Measurements from ENCODE around the gene PDE7B. TPM values are rescaled to one million over a fixed set of nuclear protein-coding genes. Genes with fewer than 3 reads are reported as not detected.

PDE7B gene
- total and polyA plus RNA-seq, 2 of the 13 experiments (the other 11 are each of a cell fraction or from before 2014, with no cell fraction given), result not detected

GRCh38 chr6:136086686-136087085 is 235.2 kb downstream of the PDE7B start:
- no TSS peak for BruUV-seq (replicated peaks)
- H3K36me3 ChIP-seq (replicated peaks in 1 of 2; ENCODE audit: control insufficient read depth in 1 of 2, insufficient read depth in 2 of 2, low read length in 2 of 2), result no peaks in the 10 kb centered on the region
- H3K4me2 ChIP-seq (ENCODE audit: low read depth, low read length), result no peak overlapping the region
- H3K9ac ChIP-seq (ENCODE audit: insufficient read depth, low read depth, low read length), result no peak overlapping the region
- no peak overlapping the region for H2AFZ ChIP-seq (ENCODE audit: low read length)
- no peak overlapping the region for H3K4me3 ChIP-seq (replicated peaks in 1 of 3; ENCODE audit: insufficient read depth in 1 of 3, low read depth in 2 of 3, low read length in 3 of 3)
- H3K9me3 ChIP-seq (ENCODE audit: low read length), result no peaks in the 10 kb centered on the region
- ChIA-PET POLR2A (no interaction called here), CTCF (ENCODE audit: low intra/inter-chr PET ratio, low total read pairs) (no interaction called here)
- no peaks in the 10 kb centered on the region for H3K27me3 ChIP-seq (ENCODE audit: control insufficient read depth in 1 of 2, insufficient read depth in 2 of 2, low read length in 2 of 2)
- intact Hi-C loops (cut with micrococcal nuclease; ENCODE audit: unreplicated experiment) (no loop called here), in situ Hi-C loops (cut with HindIII; ENCODE audit: extremely low pct_ligation_motif_present, low pct_unique_long_range_greater_than_20kb) (no loop called here)
- H3K4me1 ChIP-seq (ENCODE audit: insufficient read depth, low read length), result peaks cover 15% of the 10 kb centered on the region
- H3K27ac ChIP-seq (ENCODE audit: extremely low read length, insufficient read depth, low read length), result no peak overlapping the region
- FAIRE-seq (no peak), DNase-seq (ENCODE audit: low spot score) (no peak), ATAC-seq (no peak)
- H4K20me1 ChIP-seq (ENCODE audit: insufficient read depth, low read length), result no peaks in the 10 kb centered on the region
- no peak for TF ChIP-seq HINFP (CRISPR knock-in tag; IDR thresholded peaks at IDR 0.05; ENCODE audit: low read depth)
- no peak for TF ChIP-seq POLR2AphosphoS2 (IDR thresholded peaks at IDR 0.05; ENCODE audit: low read depth, low read length)
- no peak for TF ChIP-seq TAF1 (CRISPR knock-in tag; IDR thresholded peaks at IDR 0.05)
- TF ChIP-seq TEAD2 (CRISPR knock-in tag; IDR thresholded peaks at IDR 0.05), result no peak
- no peak for TF ChIP-seq CENPX (CRISPR knock-in tag; IDR thresholded peaks at IDR 0.05)
- TF ChIP-seq ZNF589 (CRISPR knock-in tag; conservative IDR thresholded peaks at IDR 0.05), result no peak
- no peaks in the 10 kb centered on the region for H3K79me2 ChIP-seq (ENCODE audit: insufficient read depth, low read length)
- 59% methylated on average over 8 of the region's 8 CpGs for WGBS (ENCODE audit: low lambda C conversion rate)

- CTCF ChIA-PET (ENCODE audit: low intra/inter-chr PET ratio, low total read pairs), result no interaction called here
- DNase-seq (ENCODE audit: low spot score) (no peak), FAIRE-seq (no peak), ATAC-seq (no peak)
- in situ Hi-C loops (cut with HindIII; ENCODE audit: extremely low pct_ligation_motif_present, low pct_unique_long_range_greater_than_20kb), result no loop called here
- Histone ChIP-seq H3K9ac (ENCODE audit: insufficient read depth, low read depth, low read length) (no peak overlapping the region), H2AFZ (ENCODE audit: low read length) (no peak overlapping the region), H4K20me1 (ENCODE audit: insufficient read depth, low read length) (no peaks in the 10 kb centered on the region), H3K36me3 (replicated peaks in 1 of 2; ENCODE audit: control insufficient read depth in 1 of 2, insufficient read depth in 2 of 2, low read length in 2 of 2) (no peaks in the 10 kb centered on the region), H3K4me1 (ENCODE audit: insufficient read depth, low read length) (peaks cover 15% of the 10 kb centered on the region), H3K27me3 (ENCODE audit: control insufficient read depth in 1 of 2, insufficient read depth in 2 of 2, low read length in 2 of 2) (no peaks in the 10 kb centered on the region), H3K27ac (ENCODE audit: extremely low read length, insufficient read depth, low read length) (no peak overlapping the region), H3K9me3 (ENCODE audit: low read length) (no peaks in the 10 kb centered on the region), H3K4me3 (replicated peaks in 1 of 3; ENCODE audit: insufficient read depth in 1 of 3, low read depth in 2 of 3, low read length in 3 of 3) (no peak overlapping the region), H3K79me2 (ENCODE audit: insufficient read depth, low read length) (no peaks in the 10 kb centered on the region), H3K4me2 (ENCODE audit: low read depth, low read length) (no peak overlapping the region)
- POLR2A ChIA-PET, result no interaction called here
- 55% methylated on average over 6 of the region's 6 CpGs for WGBS (ENCODE audit: low lambda C conversion rate)
- BruUV-seq (replicated peaks), result no TSS peak
- intact Hi-C loops (cut with micrococcal nuclease; ENCODE audit: unreplicated experiment), result no loop called here
- TF ChIP-seq SRY (CRISPR knock-in tag; IDR thresholded peaks at IDR 0.05), result no peak
- no peak for TF ChIP-seq RARA (CRISPR knock-in tag; IDR thresholded peaks at IDR 0.05)
- no peak for TF ChIP-seq AHR (CRISPR knock-in tag; IDR thresholded peaks at IDR 0.05)
- TF ChIP-seq KIAA2018 (CRISPR knock-in tag; IDR thresholded peaks at IDR 0.05; ENCODE audit: borderline replicate concordance), result no peak
- no peak for TF ChIP-seq CAMTA2 (CRISPR knock-in tag; IDR thresholded peaks at IDR 0.05; ENCODE audit: borderline replicate concordance)
Observed at GRCh38 chr6:136087986-136088385, 236.5 kb downstream of the PDE7B start.
